Kidney (tissue), 14 donors: ENCODE results near the gene WSCD1. TPM values are rescaled to one million over a fixed set of nuclear protein-coding genes. Genes with fewer than 3 reads are reported as not detected.
A peak's percentile ranks its signal among the peaks of the same experiment; 100 is the strongest.

Experiments
- DNase-seq, 5 donors: peaks; one replicate each; pipeline ENCODE4 v3.0.0-alpha.2; 2013 to 2020
- FAIRE-seq: peaks from 2 replicates; lab custom pipeline; 2012; peaks lifted over from hg19 to GRCh38; lab: Jason Lieb, UNC
- H3K27ac ChIP-seq, 2 donors: one replicate each; pipeline ENCODE4 v1.7.0; 2013; ENCODE audit warnings: low read depth in 2 of 2, low read length in 2 of 2, inconsistent platforms in 1 of 2
- H3K27me3 ChIP-seq: one replicate; pipeline ENCODE4 v1.7.1; 2013; ENCODE audit warnings: low read length, inconsistent platforms; ENCODE audit not compliant: control insufficient read depth, insufficient read depth
- H3K36me3 ChIP-seq, 3 donors: one replicate each; pipeline versions ENCODE4 v1.7.0 to v1.7.1; 2013; ENCODE audit warnings: low read length in 3 of 3, control low read depth in 1 of 3, inconsistent platforms in 1 of 3; ENCODE audit not compliant: insufficient read depth in 3 of 3, control insufficient read depth in 2 of 3
- H3K4me1 ChIP-seq, 3 donors: one replicate each; pipeline versions ENCODE4 v1.7.0 to v1.7.1; 2013; ENCODE audit warnings: low read length in 3 of 3, inconsistent platforms in 1 of 3, low read depth in 1 of 3; ENCODE audit not compliant: control insufficient read depth in 2 of 3, insufficient read depth in 2 of 3
- H3K4me3 ChIP-seq, 3 donors: one replicate each; pipeline versions ENCODE4 v1.7.0 to v1.8.1; 2013; ENCODE audit warnings: low read length in 3 of 3, control low read depth in 1 of 3, inconsistent platforms in 1 of 3
- H3K9ac ChIP-seq, 3 donors: one replicate each; pipeline versions ENCODE4 v1.7.0 to v1.7.1; 2013; ENCODE audit warnings: low read length in 3 of 3, control low read depth in 1 of 3, inconsistent platforms in 1 of 3
- H3K9me3 ChIP-seq, 3 donors: one replicate each; pipeline versions ENCODE4 v1.7.0 to v1.7.1; 2013; ENCODE audit warnings: low read length in 3 of 3, control low read depth in 1 of 3, inconsistent platforms in 1 of 3; ENCODE audit not compliant: control insufficient read depth in 2 of 3, insufficient read depth in 1 of 3
- CTCF ChIP-seq: IDR thresholded peaks from 3 replicates; pipeline ENCODE4 v1.5.1; 2012; ENCODE audit warnings: mild to moderate bottlenecking, moderate library complexity, borderline replicate concordance; ENCODE audit not compliant: insufficient read depth; ENCODE audit errors: extremely low read depth
- intact Hi-C: fragments of 100-400 bp; cut with DNase I; formaldehyde crosslinking; loops from one replicate; pipeline ENCODE4 v1.11.1; 2022
- polyA plus RNA-seq: library from polyadenylated mRNA; stranded (reverse); fragments of 350-450 nt; fragmentation: Illumina TruSeq; extraction: RNeasy Lipid Tissue Mini Kit (QIAGEN cat#74804); gene quantifications from one replicate; pipeline ENCODE4 v1.2.3, GENCODE V29; 2014; ENCODE audit warnings: low read depth, low replicate concordance; ENCODE audit not compliant: insufficient read depth
- total RNA-seq: library from RNA; stranded (reverse); fragmentation: NEBNext Ultra II Directional; extraction: Animal tissue kit (Norgen Biotek cat#: 25700); gene quantifications from one replicate; pipeline ENCODE4 v1.2.1, GENCODE V29; 2021
- donor health status: control.
- donor health status: control.
- donor health status: control.
- donor health status: control.
- donor health status: control.
- donor health status: DM: yes; HTN: yes; CAD: no.
- donor health status: Normal renal cell carcinoma (clear cell type).

The WSCD1 gene
- total and polyA plus RNA-seq, 2 donors from 2014 or later = 5.4 to 14.5 TPM

GRCh38 chr17:6084311-6085161 is 14.4 kb downstream of the WSCD1 start:
- no peak for TF ChIP-seq CTCF
- no peak overlapping the region for H3K9ac ChIP-seq
- H3K4me3 ChIP-seq = no peak overlapping the region
- no peaks in the 10 kb centered on the region for H3K9me3 ChIP-seq
- H3K27ac ChIP-seq = no peak overlapping the region
- DNase-seq (peak in 1 of 5 donors; percentile 22), FAIRE-seq (no peak)
- no peaks in the 10 kb centered on the region for H3K27me3 ChIP-seq
- H3K4me1 ChIP-seq = no peaks in the 10 kb centered on the region
- H3K36me3 ChIP-seq = no peaks in the 10 kb centered on the region
- intact Hi-C loops = no loop called here

GRCh38 chr17:6085812-6086211 is 15.6 kb downstream of the WSCD1 start:
- Histone ChIP-seq H3K27ac (no peak overlapping the region), H3K36me3 (no peaks in the 10 kb centered on the region), H3K4me1 (no peaks in the 10 kb centered on the region), H3K9ac (no peak overlapping the region), H3K9me3 (no peaks in the 10 kb centered on the region), H3K27me3 (no peaks in the 10 kb centered on the region), H3K4me3 (no peak overlapping the region)
- intact Hi-C loops = no loop called here
- FAIRE-seq = no peak
- DNase-seq = peak in 2 of 5 donors; percentile 21 to 26
- TF ChIP-seq CTCF = no peak

GRCh38 chr17:6086603-6087400 is 16.6 kb downstream of the WSCD1 start:
- H3K27ac ChIP-seq = no peak overlapping the region
- no peaks in the 10 kb centered on the region for H3K27me3 ChIP-seq
- H3K9me3 ChIP-seq = no peaks in the 10 kb centered on the region
- intact Hi-C loops = no loop called here
- TF ChIP-seq CTCF = no peak
- H3K9ac ChIP-seq = no peak overlapping the region
- no peak overlapping the region for H3K4me3 ChIP-seq
- H3K4me1 ChIP-seq = no peaks in the 10 kb centered on the region
- H3K36me3 ChIP-seq = no peaks in the 10 kb centered on the region
- FAIRE-seq = no peak
- DNase-seq = peak in 1 of 5 donors; percentile 30
